Astrocyte of the hippocampus (primary cell): ENCODE measurements around the gene RPL28.
A peak's percentile ranks its signal among the peaks of the same experiment; 100 is the strongest.

Source experiments
- DNase-seq: peaks from one replicate; pipeline ENCODE4 v3.0.0; 2011; ENCODE audit warnings: low read depth, low spot score

Gene RPL28

DNA sequence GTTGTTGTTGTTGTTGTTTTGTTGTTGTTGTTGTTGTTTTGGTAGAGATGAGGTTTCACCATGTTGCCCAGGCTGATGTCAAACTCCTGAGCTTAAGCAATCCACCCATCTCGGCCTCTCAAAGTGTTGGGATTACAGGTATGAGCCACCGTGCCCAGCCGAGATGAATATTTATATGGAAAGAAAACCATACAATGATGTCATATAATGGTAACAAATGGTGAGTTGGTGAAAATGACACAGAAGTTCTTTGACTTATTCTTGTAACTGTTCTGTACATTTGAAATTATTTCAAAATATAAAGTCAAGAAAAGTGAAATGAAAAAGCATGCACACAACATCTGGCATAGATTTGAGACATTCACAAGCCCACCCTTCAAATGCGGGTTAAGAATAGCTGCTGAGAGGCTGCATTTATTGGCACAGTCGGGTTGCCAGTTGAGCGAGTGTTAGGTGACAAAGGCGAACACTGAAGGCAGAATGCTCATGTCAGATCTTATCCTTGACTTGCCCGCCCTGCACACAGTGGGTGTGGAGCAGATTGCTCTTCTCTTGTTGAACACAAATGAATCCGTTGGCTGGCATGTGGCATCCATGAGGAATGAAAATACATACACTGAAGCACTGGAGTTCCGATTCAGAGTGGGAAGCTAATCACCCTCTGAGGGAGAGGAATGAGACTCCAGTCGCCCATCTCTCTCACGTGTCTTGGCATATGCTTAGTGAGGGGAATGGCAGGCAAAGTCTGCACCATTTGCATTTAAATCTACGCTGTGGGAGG is 37.7 kb downstream of the RPL28 start:
- no peak for DNase-seq

DNA sequence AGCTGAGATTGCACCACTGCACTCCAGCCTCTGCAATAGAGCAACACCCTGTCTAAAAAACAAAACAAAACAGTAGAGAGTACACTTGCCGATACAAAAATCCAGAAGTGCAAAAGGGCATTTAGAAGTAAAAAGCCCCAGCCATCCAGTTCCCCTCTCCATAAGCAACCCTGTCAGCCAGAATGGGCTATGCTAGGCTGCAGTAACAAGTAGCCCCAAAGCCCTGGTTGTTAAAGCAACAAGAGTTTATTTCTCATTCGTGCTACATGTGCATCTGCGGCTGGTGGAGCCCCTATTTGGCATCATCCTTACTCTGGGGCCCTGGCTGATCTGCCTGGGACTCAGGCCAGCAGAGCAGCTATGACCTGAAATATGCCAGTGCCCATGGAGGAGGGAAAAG is 38.8 kb downstream of the RPL28 start:
- DNase-seq = no peak

DNA sequence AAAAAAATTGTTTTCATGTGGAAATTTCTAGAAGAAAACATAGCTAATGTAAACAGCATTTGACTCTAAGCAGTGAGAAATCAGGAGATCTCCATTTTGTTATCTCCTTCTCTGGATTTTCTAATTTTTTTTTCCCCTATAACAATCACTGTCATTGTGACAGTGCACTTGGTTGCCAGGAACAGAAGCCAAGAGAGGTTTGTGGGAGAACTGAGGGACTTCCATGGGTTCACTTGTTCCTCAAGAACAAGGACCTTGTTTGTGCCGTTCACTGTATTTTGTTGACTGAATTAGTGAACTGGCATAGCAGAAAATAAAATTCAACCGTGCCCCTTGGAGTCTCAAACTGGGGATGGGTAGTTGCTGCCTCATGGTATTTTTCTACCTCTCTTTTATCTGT is 40.3 kb downstream of the RPL28 start:
- DNase-seq = no peak

DNA sequence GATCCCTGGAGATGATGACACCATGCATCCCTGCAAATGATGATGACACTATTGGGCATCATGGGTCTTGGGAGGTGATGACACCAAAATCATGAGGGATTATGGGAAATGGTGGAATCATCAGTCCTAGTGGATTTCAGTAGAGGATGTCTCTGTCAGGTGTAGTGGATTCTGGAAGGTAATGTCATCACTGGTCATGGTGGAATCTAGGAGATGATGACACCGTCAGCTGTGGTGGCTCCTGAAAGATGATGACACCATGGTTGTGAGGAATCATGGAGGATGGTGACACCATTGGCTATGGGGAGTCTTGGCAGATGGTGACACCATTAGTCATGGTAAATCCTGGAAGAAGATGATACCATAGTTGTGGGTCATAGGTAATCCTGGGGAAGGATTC is 45.5 kb downstream of the RPL28 start:
- no peak for DNase-seq

DNA sequence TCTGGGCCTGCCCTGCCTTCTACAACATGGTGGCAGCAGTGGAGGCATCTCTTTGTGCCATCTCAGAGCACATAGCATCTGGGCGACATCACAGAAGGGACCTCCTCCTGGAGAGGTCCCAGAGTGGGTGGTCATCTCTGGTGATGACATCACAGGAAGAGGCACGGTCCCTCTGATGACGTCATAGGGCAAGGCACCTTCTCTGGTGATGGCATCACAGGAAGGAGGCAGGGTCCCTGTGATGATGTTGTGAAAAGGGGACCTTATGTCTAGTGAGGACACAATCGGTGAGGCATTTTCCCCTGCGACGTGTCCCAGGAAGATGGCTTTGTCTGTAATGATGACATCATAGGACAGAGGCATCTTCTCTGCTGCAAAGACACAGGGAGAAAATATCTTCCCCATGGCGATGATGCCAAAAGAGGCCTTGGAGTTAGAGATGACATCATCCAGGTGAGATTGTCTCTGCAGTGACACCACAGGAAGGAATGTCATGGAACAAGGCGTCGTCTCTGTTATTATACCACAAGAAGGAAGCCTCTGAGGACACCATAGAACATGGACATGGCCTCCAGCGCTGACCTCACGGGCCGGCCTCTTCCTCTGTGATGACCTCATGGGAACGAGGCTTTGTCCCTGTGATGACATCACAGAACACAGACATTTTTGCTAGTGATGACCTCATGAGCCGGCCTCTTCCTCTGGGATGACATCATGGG is 46.7 kb downstream of the RPL28 start:
- DNase-seq = no peak

DNA sequence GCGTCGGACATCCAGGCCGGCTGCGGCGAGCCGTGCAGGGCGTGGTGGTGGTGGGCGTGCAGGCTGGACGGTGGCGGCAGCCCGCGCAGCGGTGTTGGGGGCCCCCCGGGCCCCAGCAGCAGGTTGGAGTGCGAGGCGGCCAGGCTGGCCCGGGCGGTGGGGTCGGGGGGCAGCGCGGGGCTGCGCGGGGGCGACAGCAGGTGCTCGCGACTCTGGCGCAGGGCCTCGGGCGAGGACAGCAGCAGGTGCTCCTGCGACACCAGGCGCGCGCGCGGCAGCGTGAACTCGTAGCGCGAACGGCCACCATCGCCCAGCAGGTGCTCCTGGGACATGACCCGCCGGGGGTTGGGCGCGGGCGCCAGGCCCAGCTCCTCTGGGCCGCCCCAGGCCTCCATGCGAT is 47.6 kb downstream of the RPL28 start:
- no peak for DNase-seq

DNA sequence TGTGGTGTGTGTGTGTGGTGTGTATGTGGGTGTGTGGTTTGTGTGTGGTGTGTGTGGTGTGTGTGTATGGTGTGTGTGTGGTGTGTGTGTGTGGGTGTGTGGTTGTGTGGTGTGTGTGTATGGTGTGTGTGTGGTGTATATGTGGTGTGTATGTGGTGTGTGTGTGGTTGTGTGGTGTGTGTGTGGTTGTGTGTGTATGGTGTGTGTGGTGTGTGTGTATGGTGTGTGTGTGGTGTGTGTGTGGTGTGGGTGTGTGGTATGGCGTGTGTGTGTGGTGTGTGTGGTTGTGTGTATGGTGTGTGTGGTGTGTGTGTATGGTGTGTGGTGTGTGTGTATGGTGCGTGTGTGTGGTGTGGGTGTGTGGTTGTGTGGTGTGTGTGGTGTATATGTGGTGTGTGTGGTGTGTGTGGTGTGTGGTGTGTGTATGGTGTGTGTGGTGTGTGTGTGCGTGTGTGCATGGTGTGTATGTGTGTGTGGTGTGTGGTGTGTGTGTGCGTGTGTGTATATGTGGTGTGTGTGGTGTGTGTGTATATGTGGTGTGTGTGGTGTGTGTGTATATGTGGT is 48.7 kb downstream of the RPL28 start:
- DNase-seq = no peak

DNA sequence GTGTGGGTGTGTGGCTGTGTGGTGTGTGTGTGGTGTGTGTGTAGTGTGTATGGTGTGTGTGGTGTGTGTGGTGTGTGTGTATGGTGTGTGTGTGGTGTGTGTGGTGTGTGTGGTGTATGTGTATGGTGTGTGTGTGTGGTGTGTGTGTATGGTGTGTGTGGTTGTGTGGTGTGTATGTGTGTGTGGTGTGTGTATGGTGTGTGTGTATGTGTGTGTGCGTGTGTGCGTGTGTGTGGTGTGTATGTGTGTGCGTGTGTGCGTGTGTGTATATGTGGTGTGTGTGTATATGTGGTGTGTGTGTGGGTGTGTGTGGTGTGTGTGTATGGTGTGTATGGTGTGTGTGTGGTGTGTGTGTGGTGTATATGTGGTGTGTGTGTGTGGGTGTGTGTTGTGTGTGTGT is 49.3 kb downstream of the RPL28 start:
- DNase-seq = no peak

DNA sequence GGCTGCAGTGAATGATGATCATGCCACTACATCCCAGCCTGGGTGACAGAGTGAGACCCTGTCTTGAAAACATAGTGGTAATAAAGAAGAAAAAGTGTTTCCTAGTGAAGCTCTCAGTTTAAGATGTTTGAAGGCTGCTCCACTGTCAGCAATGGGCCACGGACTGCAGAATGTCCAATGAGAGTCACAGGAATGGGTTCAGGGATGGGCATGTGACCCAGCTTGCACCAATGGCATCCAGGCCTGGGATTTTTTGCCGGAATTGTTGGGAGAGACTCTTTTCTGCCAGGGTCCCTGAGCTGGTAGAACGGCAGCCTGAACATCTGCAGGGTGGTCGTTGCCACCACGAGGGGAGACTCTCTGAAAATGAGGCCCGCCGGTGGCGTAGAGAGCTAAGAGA is 51.1 kb downstream of the RPL28 start:
- DNase-seq = no peak

DNA sequence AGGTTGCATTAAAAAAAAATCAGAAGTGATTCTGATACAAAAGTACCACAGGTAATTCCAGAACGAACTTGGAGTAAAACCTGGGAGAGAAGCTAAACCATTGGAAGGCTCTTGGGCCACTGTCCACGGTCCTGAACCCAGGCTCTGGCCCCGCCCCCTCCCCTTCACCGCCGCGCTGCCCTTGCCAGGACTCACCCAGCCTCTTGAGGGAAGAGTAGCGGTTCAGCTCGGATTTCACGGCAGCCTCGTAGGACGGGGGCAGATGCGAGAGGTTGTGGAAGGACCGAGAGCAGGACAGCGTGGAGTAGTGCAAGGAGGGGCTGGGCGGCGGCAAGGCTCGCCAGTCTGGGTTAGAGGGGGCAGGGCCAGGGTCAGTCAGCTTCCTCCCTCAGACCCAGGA is 51.7 kb downstream of the RPL28 start:
- DNase-seq = peak; percentile 87

DNA sequence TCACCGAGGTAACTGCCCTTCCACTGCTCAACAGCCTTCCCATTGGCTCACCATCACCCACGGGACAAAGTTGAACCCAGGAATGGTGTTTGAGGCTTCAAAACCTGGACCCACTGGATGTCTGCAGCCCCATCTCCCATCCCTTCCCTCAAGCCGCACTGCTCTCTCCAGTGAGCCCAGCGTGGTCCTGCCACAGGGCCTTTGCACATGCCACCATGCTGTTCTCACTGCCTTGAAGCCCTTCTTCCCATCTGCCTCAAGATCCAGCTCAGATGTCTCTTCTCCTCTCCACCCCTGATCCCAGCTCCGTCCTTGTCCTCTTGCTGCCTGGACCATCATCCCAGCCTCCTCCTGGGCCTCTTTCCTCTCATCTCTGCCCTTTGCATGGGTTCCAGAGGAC is 53.3 kb downstream of the RPL28 start:
- DNase-seq = no peak

DNA sequence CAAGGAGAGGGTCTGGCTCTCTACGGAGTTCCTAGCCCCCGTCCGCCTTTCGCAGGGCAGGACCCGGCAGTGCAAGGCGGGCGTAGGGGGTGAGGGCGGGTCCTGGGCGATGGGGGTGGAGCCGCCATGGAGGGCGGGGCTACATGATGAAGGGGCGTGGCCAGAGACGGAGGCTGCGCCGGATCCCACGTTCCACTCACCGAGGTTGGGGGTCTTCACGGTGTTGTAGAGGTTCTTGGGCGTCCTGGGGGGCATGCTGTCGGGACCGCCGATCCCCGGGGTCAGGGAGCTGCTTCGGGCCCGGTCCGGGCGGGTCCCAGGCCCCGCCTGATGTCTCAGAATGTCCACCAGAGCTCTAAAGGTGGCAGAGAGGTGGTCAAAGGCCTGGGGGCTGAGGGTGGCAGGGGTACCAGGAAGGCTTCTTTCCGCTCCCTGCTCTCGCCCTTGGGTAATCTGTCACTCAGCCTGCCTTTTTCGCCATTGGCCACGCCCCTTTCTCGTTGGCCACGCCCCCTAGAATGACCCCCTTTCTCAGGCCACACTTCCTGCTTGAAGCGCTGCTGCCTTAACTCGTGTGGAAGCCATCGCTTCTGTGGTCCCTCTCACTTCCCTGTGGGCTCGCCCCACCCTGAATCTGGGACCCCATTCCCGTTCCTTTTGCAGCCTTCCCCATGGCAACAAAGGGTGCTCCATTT is 54.8 kb downstream of the RPL28 start:
- no peak for DNase-seq

DNA sequence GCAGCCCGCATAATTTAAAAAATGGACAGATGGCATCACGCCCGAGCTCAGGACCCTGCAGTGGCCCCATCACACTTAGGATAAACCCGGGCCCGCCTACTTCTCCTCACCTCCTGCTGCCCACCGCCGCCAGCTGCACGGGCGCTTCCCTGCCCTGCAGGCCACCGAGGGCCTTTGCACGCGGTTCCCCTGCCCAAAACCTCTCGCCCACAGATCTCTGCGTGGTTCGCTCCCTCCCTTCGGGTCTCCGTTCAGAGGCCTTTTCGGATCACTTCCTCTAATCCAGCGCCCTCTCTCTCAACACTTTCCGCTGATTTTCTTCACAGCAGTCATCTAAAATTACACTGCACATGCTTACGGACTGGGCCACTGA is 55.6 kb downstream of the RPL28 start:
- DNase-seq = no peak

DNA sequence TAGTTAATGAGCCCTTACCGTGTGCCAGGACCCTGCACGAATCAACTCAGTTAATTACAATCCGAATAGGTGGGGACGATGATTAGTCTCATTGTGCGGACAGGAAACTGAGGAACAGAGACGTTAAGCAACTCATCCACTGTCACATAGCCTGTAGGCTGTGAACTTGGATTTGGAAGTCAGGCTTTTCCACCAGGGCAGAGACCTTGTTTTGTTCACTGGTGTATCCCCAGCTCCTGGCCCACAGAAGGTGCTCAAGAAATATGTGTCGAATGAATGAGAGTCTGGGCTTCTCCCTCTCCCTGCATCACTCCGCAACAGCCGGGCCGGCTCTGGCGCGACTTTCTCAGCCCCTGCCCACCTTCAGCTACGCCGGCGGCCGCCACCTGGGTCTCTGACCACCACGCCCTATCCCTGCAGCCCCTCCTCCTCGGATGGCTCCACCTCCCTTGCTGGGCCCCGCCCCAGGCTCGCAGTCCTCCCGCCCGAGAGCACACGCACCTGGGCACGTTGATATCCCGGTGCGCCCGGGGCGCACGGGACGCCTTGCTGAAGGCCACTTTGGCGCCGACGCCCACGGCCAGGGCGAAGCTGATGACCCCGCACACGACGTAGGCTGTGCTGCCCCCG is 56.1 kb downstream of the RPL28 start:
- no peak for DNase-seq

DNA sequence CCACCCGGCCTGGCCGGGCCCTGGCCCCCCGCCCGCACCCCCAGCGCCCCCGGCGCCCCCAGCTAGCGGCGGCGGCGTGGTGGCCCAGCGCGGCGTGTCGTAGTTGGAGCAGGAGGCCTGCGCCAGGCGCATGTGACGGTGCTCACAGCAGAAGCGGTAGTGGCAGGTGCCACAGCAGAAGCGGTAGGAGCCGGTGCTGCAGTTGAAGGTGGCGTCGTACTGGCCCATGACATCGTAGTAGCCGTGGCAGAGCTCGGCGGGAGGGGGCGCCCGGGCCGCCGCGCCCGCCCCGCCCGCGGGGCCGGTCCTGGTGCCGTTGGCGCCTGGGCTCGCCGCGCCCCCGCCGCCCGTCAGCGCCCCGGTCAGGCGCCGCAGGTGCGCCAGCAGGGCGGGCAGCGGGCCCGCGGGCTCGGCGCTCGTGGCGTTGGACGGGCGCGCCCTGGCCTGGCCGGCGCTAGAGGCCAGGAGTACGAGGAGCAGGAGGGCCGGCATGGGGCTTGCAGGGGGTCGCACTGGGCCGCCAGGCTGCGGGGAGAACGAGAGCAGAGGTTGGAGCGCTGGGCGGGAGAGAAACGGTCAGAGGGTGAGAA is 56.7 kb downstream of the RPL28 start:
- DNase-seq = no peak

DNA sequence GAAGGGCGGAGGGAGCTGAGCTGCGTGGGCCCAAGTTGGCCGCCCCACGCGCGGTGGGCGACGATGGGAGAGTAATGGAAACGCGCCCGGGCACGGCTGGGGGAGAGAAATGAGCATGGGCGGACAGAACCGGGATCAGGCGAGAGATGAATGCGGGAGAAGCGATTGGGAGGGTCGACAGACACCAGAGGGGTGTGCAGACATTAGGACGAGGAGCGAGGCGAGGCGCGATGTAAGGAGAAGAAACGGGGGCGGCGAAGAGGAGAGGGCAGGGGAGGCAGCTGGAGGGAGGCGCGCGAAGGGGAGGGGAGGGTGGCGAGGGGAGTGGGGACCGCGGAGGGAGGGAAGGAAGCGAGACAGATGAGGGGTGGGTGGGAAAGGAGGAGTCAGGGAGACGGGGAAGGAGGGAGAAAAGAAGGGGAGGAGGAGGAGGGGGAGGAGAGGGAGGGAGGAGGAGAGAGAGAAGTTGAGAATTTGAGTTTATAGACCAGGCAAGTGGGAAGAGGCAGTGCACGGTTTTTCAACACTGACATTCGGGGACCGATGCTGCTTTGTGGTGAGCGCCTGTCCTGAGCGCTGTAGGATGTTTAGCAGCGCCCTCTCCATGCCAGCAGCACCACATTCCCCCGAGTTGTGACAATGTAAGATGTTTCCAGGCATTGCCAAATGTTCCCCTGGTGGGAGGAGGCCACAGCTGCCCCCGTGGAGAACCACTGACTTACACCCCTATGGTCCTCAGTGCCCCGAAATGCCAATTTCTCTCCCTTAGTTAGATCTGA is 57.5 kb downstream of the RPL28 start, which contains the start of gene SHISA7:
Gene SHISA7, minus strand, starts transcription at position 256 of the 779 bp plus-strand sequence. CDS start 437 bp downstream, outside the sequence.
- DNase-seq = no peak

DNA sequence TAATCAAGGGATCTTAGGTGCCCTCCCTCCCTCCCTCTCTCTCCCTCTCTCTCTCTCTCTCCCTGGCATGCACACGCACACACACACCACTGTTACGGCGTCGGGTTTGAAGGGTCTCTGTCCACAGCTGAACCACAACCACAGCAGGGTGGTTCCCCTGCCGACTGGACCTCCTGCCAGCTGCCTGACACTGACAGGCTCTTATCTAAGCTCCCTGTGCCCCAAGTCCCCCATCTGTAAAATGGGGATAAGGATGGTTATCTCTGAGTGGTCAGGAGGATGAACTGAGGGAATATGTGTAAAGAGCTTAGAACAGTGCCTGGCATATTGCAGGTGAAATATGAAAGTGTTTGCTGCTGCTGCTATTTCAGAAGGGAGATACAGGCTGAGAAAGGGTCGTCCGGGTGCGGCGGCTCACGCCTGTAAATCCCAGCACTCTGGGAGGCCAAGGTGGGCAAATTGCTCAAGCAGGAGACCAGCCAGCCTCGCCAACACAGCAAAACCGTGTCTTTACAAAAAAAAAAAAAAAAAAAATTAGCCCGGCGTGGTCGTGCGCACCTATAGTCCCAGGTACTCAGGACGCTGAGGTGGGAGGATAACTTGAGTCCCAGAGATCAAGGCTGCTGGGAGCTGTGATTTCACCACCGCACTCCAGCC is 58.2 kb downstream of the RPL28 start:
- no peak for DNase-seq

DNA sequence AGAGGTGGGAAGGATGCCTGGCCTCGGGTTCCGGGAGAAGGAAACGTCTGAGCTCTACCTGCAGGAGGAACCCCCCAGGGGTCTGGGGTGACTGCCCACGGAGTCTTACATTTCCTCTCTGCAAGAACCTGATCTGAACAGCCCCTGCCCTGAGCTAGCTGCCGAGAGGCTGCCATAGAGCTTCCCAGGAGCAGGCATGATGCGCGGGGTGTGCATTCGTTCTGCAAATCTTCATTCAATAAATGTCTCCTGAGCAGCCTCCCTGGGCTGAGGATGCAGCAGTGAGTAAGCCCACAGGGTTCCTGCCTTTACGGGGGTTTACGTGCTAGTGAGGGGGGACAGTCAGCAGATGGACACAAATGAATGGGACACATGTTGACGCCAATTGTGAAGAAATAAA is 58.9 kb downstream of the RPL28 start:
- DNase-seq = no peak

DNA sequence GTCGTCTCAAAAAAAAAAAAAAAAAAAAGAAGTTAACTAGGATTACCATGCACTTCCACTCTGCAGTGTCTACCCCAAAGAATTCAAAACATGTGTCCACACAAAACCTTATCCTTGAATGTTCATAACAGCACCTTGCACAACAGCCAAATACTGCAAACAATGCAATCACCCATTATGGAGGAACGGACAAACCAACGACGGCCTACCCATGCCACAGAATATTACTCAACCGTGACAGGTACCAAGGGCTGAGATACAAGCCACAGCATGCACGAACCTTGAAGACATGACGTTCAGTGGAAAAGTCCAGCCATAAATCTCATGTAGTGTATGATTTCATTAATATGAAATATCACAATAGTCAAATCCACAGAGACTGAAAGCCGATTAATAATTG is 60.3 kb downstream of the RPL28 start:
- DNase-seq = no peak
